Measurements from ENCODE around the gene DMRTC2. TPM values are rescaled to one million over a fixed set of nuclear protein-coding genes. Genes with fewer than 3 reads are reported as not detected.

DMRTC2 gene
- total RNA-seq, 2 donors from 2014 or later, result not detected

DNA sequence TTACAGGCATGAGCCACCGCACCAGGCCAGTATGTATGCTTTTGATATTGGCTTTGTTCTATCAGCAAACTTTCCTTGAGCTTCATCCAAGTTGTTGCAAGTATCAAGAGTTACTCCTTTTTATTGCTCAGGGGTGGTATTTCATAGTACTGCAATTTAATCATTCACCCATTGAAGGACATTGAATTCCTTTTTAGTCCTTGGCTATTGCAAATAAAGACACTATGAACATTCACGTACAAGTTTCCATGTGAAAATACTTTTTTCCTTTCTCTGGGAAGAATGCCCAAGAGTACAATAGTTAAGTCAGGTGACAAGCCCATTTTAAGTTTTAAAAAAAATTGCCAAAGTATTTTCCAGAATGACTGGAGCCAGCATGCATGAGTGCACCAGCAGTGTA, 28.1 kb upstream of the DMRTC2 start:
- no peak overlapping the region for H3K4me3 ChIP-seq
- TF ChIP-seq, protein P1, sequence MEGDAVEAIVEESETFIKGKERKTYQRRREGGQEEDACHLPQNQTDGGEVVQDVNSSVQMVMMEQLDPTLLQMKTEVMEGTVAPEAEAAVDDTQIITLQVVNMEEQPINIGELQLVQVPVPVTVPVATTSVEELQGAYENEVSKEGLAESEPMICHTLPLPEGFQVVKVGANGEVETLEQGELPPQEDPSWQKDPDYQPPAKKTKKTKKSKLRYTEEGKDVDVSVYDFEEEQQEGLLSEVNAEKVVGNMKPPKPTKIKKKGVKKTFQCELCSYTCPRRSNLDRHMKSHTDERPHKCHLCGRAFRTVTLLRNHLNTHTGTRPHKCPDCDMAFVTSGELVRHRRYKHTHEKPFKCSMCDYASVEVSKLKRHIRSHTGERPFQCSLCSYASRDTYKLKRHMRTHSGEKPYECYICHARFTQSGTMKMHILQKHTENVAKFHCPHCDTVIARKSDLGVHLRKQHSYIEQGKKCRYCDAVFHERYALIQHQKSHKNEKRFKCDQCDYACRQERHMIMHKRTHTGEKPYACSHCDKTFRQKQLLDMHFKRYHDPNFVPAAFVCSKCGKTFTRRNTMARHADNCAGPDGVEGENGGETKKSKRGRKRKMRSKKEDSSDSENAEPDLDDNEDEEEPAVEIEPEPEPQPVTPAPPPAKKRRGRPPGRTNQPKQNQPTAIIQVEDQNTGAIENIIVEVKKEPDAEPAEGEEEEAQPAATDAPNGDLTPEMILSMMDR (IDR thresholded peaks at IDR 0.05), result no peak

DNA sequence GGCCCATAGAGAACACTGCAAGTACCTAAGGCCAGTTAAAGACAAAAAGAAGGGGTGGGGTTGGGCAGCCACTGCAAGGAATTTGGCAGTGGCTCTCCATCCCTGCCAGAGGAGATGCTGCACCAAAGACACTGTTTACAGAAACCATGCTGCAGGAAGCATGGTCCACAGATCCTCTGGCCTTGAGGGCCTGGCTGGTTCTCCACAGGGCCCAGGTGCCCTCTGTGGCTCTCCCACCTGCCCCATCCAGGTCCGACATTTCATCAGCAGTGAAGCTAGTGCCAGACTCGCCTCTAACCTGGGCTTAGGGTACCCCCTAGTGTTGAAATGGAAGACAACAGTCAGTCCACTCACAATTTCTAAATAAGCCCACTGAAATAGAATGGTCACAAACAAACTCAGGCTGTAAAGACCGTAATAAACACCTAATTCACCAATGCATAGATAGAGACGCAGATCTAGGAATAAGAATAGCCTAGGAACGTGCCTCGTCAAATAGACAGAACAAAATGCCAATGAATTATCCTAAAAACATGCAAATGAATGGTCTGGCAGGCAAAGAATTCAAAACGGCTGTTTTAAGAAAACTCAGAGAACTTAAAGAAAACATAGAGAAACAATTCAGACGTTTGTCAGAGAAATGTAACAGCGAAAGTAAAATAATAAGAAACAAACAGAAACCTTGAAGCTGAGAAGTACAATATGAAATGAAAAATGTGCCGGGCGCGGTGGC, 23.7 kb upstream of the DMRTC2 start:
- no peak for ATAC-seq (ENCODE audit: insufficient number of reproducible peaks, low FRiP score, low read depth)
- Histone ChIP-seq H3K4me3 (no peak overlapping the region), H3K27me3 (replicated peaks; ENCODE audit: insufficient read depth) (no peaks in the 10 kb centered on the region), H3K4me1 (ENCODE audit: control insufficient read depth in 1 of 2, low read depth in 2 of 2) (no peaks in the 10 kb centered on the region), H3K27ac (no peak overlapping the region), H3K9me3 (no peaks in the 10 kb centered on the region), H3K36me3 (no peaks in the 10 kb centered on the region)
- TF ChIP-seq, protein P1 (IDR thresholded peaks at IDR 0.05), result peak; percentile 18
- no peak for DNase-seq (ENCODE audit: low spot score)

More for the DNA sequence above, 28.1 kb upstream of the DMRTC2 start:
- DNase-seq (ENCODE audit: low spot score) (no peak), ATAC-seq (ENCODE audit: insufficient number of reproducible peaks, low FRiP score, low read depth) (no peak)
- H3K9me3 ChIP-seq, result no peaks in the 10 kb centered on the region
- H3K36me3 ChIP-seq, result no peaks in the 10 kb centered on the region
- no peaks in the 10 kb centered on the region for H3K4me1 ChIP-seq (ENCODE audit: control insufficient read depth in 1 of 2, low read depth in 2 of 2)
- H3K27ac ChIP-seq, result no peak overlapping the region
- H3K27me3 ChIP-seq (replicated peaks; ENCODE audit: insufficient read depth), result no peaks in the 10 kb centered on the region

DNA sequence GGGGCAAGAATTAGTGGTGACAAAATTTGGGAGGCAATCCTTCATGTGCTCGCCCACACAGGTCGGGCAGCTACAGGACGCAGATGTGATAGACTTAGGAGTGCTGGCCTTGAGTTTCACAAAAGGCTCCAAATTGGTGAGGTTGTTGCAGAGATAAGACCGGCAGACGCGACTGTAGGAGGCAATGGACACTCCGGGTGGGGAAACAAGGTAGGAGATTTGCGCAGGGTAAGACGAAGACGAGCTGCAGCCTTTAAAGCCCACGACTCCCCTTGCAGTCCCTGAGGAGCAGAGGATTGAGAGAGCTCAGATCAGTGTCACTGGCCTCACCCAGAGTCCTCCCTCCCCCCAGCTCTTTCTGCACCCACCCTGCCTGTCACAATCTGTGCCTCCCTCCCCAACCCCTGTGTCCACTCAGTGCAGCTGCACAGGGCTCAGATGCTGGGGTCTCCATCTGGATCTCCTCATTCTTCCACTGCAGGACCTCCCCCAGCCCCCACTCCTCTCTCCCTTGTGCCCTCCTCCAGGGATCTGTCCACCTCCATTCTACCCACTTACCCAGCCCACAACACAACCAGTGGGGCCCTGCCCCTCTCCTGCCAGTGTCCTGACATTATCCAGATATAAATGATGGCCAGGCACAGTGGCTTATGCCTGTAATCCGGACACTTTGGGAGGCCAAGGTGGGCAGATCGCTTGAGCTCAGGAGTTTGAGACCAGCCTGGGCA, 6.7 kb upstream of the DMRTC2 start:
- no peaks in the 10 kb centered on the region for H3K27me3 ChIP-seq (replicated peaks; ENCODE audit: insufficient read depth)
- ATAC-seq (ENCODE audit: insufficient number of reproducible peaks, low FRiP score, low read depth), result no peak
- no peaks in the 10 kb centered on the region for H3K36me3 ChIP-seq
- H3K27ac ChIP-seq, result no peak overlapping the region
- no peak overlapping the region for H3K4me3 ChIP-seq
- no peaks in the 10 kb centered on the region for H3K4me1 ChIP-seq (ENCODE audit: control insufficient read depth in 1 of 2, low read depth in 2 of 2)
- DNase-seq (ENCODE audit: low spot score), result no peak
- TF ChIP-seq, protein P1 (IDR thresholded peaks at IDR 0.05), result no peak
- H3K9me3 ChIP-seq, result no peaks in the 10 kb centered on the region

DNA sequence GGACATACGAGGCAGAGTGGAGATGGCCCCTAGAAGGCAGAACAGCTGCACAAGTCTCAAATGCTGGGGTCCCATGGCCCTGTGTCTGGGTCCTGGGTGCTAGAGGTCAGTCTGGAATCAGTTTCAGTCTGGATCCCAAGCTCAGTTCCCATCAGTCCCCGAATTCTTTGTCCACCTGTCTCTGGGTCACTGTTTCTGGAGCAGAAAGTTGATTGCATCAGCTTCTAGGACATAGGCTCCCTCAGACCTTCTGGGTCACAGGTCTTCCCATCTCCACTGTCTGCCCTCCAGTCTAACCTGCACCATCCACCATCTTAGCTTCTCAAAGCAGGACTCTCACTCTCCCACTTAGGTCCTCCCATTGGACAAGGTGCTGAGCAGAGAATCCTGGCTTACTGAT, 5.6 kb upstream of the DMRTC2 start:
- TF ChIP-seq, protein P1 (IDR thresholded peaks at IDR 0.05), result no peak
- Histone ChIP-seq H3K27ac (no peak overlapping the region), H3K4me1 (ENCODE audit: control insufficient read depth in 1 of 2, low read depth in 2 of 2) (no peaks in the 10 kb centered on the region), H3K4me3 (no peak overlapping the region), H3K9me3 (no peaks in the 10 kb centered on the region), H3K27me3 (replicated peaks; ENCODE audit: insufficient read depth) (no peaks in the 10 kb centered on the region), H3K36me3 (no peaks in the 10 kb centered on the region)
- DNase-seq (ENCODE audit: low spot score), result no peak
- no peak for ATAC-seq (ENCODE audit: insufficient number of reproducible peaks, low FRiP score, low read depth)

DNA sequence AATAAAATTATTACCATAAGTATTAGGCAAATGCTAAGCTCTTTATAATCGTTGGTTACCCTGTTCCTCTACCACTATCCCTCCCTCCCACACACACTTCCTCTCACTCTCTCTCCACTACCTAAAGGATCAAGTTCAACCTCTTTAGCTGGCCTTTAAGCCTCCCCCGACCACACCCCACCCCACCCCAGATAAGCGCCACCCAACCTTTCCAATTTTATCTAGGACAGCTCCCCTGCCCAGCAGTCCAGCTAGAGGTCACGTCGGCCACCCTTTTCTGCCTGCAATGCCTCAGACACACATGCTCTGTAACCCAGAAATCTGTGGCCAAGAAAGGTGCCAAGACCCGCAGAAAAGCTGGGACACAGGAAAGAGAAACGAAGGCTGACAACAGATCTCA, 1.5 kb upstream of the DMRTC2 start:
- H3K27me3 ChIP-seq (replicated peaks; ENCODE audit: insufficient read depth), result no peaks in the 10 kb centered on the region
- TF ChIP-seq, protein P1 (IDR thresholded peaks at IDR 0.05), result no peak
- H3K36me3 ChIP-seq, result no peaks in the 10 kb centered on the region
- no peaks in the 10 kb centered on the region for H3K9me3 ChIP-seq
- no peak for DNase-seq (ENCODE audit: low spot score)
- H3K4me1 ChIP-seq (ENCODE audit: control insufficient read depth in 1 of 2, low read depth in 2 of 2), result no peaks in the 10 kb centered on the region
- no peak overlapping the region for H3K27ac ChIP-seq
- no peak overlapping the region for H3K4me3 ChIP-seq
- ATAC-seq (ENCODE audit: insufficient number of reproducible peaks, low FRiP score, low read depth), result no peak
